Parathyroid adenoma (tissue), 2 donors: ENCODE results near the gene ATG2A.

Experiments used
- H2AFZ ChIP-seq: fragments of 300-600 bp; sonication (generic); one replicate; pipeline ENCODE4 v1.7.0; 2017; ENCODE audit warnings: antibody characterized with exemption, mild to moderate bottlenecking
- H3K27ac ChIP-seq: fragments of 300-600 bp; sonication (generic); one replicate; pipeline ENCODE4 v1.7.0; 2017
- H3K27me3 ChIP-seq: fragments of 300-600 bp; sonication (generic); one replicate; pipeline ENCODE4 v1.7.0; 2017; ENCODE audit warnings: low read length; ENCODE audit not compliant: control insufficient read depth, insufficient read depth
- H3K36me3 ChIP-seq: fragments of 300-600 bp; sonication (generic); one replicate; pipeline ENCODE4 v1.7.0; 2017; ENCODE audit warnings: low read length; ENCODE audit not compliant: control insufficient read depth, insufficient read depth
- H3K4me1 ChIP-seq: fragments of 300-600 bp; sonication (generic); one replicate; pipeline ENCODE4 v1.7.0; 2017; ENCODE audit warnings: control low read depth
- H3K4me2 ChIP-seq: fragments of 300-600 bp; sonication (generic); one replicate; pipeline ENCODE4 v1.7.0; 2017; ENCODE audit warnings: low read length
- H3K4me3 ChIP-seq: fragments of 300-600 bp; sonication (generic); one replicate; pipeline ENCODE4 v1.7.0; 2017; ENCODE audit warnings: low read depth, low read length
- H3K79me2 ChIP-seq: fragments of 300-600 bp; sonication (generic); one replicate; pipeline ENCODE4 v1.7.0; 2017; ENCODE audit warnings: control low read depth
- H3K9ac ChIP-seq: fragments of 300-600 bp; sonication (generic); one replicate; pipeline ENCODE4 v1.7.0; 2017; ENCODE audit warnings: mild to moderate bottlenecking
- H3K9me3 ChIP-seq: fragments of 300-600 bp; sonication (generic); one replicate; pipeline ENCODE4 v1.7.0; 2017; ENCODE audit warnings: low read length; ENCODE audit not compliant: control insufficient read depth
- TF ChIP-seq, protein P1 (sequence below): fragments of 300-600 bp; sonication (generic); IDR thresholded peaks from one replicate; pipeline ENCODE4 v1.7.0; 2017; ENCODE audit warnings: antibody characterized with exemption, mild to moderate bottlenecking
- donor health status: primary hyperparathyroidism.

ATG2A gene

DNA sequence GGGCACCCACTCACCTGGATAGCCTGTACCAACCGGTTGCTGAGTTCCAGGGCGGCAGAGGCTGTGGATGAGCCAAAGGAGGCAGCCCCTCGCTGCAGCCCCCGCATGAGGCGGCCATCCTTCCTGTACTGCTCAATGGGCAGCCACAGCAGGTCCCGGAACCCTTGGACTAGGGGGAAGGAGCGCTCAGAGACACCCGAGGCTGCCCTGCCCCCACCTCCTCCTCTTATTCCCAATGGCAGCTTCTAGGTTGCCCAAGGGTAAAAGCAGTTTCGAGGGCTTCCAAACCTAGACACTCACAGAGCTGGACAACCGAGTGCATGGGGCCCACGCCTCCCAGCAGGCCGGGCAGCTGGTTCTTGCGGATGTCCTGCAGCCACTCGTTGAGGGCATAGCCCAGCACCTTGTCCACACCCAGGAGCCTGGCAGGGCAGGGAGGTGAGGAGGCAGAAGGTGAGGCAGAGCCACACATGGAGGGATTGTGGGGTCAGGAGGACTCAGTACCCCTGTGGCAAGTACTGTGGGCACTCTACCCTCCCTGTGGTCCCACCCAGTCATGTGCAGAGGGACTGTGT is 20.5 kb downstream of the ATG2A start:
- Histone ChIP-seq H3K9ac (no peak overlapping the region), H3K79me2 (no peaks in the 10 kb centered on the region), H3K4me2 (no peak overlapping the region), H3K4me3 (no peak overlapping the region), H3K36me3 (no peaks in the 10 kb centered on the region), H2AFZ (no peak overlapping the region), H3K4me1 (no peaks in the 10 kb centered on the region), H3K27ac (no peak overlapping the region), H3K9me3 (no peaks in the 10 kb centered on the region), H3K27me3 (no peaks in the 10 kb centered on the region)
- TF ChIP-seq, protein P1, sequence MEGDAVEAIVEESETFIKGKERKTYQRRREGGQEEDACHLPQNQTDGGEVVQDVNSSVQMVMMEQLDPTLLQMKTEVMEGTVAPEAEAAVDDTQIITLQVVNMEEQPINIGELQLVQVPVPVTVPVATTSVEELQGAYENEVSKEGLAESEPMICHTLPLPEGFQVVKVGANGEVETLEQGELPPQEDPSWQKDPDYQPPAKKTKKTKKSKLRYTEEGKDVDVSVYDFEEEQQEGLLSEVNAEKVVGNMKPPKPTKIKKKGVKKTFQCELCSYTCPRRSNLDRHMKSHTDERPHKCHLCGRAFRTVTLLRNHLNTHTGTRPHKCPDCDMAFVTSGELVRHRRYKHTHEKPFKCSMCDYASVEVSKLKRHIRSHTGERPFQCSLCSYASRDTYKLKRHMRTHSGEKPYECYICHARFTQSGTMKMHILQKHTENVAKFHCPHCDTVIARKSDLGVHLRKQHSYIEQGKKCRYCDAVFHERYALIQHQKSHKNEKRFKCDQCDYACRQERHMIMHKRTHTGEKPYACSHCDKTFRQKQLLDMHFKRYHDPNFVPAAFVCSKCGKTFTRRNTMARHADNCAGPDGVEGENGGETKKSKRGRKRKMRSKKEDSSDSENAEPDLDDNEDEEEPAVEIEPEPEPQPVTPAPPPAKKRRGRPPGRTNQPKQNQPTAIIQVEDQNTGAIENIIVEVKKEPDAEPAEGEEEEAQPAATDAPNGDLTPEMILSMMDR, result no peak

DNA sequence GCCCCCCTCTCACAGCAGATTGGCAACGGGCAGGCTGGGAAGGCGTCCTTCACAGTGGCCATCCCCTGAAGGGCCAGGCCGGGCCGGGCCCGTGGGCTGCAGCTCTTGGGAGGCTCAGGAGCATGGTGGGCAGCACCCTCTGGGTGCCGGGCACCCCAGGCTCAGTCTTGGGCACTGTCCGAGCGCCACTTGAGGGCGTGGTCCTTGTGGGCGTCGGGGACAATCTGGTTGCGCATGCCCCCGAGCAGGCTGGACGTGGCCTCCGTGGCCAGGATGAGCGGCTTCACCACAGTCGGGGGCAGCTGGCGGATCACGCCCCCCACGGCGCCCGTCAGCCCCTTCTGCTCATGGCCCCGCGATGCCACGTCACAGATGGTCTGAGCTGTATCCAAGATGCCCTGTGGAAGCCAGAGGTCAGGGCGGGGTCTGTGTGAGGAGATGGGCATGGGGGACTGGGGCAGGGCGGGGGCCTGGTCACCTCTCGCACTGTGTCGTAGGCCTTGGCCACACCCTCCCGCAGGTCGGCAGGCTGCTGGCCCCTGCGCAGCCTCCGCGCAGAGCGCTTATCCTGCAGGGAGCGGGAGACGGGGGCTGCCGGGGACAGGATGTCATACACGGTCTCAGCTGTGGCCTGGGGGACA is 22.1 kb downstream of the ATG2A start:
- TF ChIP-seq, protein P1, result no peak
- no peak overlapping the region for H3K4me2 ChIP-seq
- no peak overlapping the region for H3K4me3 ChIP-seq
- no peaks in the 10 kb centered on the region for H3K9me3 ChIP-seq
- H3K4me1 ChIP-seq, result no peaks in the 10 kb centered on the region
- no peak overlapping the region for H3K27ac ChIP-seq
- H3K27me3 ChIP-seq, result no peaks in the 10 kb centered on the region
- H3K79me2 ChIP-seq, result no peaks in the 10 kb centered on the region
- H3K36me3 ChIP-seq, result no peaks in the 10 kb centered on the region
- no peak overlapping the region for H3K9ac ChIP-seq
- H2AFZ ChIP-seq, result no peak overlapping the region

DNA sequence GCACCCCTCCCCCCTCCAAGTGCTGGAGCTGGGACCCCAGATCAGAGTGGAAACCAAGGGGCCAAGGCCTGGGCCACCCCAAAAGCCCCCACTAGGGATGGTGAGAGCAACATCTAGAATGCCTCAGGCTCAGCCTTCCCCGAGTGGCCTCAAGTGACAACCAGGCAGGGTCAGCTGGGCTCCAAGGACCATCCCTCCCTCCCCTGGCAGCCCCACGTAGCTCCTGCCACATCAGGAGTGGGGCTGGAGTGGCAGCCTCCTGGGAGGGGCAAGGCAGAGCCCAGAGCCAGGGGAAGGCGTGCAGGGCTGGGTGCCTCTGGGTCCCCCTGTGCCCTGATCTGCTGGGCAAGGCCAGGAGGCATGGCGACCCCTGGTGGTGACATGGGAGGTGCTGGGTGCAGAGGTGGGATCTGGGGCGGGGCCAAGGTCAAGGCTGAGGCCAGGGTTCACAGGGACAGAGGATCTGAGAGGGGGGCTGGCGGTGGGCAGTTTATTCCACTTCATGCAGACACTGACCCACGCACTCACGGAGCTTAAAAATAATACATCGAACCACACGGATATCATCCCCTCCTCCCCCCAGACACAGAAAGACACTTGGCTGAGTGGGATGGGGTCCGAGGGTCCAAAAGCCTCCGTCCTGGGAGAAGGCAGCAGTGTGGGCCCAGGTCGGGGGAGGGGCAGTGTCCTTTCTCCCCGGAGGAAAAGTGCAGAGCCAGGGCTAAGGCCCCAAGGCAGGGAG is 22.8 kb downstream of the ATG2A start:
- TF ChIP-seq, protein P1, result peak; percentile 81
- Histone ChIP-seq H3K9me3 (no peaks in the 10 kb centered on the region), H3K4me3 (no peak overlapping the region), H3K4me2 (no peak overlapping the region), H3K27ac (no peak overlapping the region), H2AFZ (no peak overlapping the region), H3K4me1 (no peaks in the 10 kb centered on the region), H3K27me3 (no peaks in the 10 kb centered on the region), H3K36me3 (no peaks in the 10 kb centered on the region), H3K79me2 (no peaks in the 10 kb centered on the region), H3K9ac (no peak overlapping the region)

DNA sequence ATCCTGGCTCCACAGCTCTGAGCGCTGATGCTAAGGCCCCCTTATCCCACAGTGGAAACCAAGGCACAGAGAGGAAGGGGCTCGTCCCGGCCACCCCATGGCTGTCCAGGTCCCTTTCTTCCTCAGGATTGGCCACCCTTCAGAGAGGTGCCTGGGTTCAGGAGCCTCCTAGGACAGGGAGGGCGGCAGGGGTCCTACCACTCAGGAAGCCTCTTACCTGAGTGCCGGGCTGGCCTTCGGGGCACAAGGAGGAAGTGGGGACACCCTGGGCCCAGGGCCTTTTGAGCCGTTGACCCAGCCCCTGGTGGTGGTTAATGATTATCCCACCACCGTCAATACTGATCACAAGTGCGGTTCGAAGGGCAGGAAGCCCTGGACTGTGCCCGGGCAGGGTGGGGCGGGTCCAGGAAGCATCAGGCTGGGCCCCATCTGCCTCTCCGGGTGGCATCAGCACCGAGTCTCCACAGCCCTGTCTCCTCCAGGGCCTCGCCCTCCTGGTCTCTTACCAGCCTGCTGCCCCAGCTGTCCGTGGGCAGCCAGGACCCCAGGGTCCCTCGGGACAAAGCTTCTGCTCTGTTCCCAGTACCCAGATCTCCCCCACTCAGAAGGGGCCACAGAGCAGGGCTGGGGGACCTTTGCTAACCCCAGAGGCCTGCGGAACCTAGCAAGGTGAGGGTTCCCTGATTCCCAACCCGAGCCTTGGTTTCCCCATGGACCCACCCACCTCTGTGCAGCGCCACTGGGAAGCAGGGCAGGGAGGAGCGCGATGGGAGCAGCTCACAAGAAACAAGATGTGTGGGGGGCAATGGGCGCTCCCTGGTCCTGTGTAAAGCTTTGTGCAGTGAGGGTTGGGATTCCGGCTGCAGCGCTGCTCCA is 23.6 kb downstream of the ATG2A start:
- Histone ChIP-seq H3K27me3 (no peaks in the 10 kb centered on the region), H2AFZ (no peak overlapping the region), H3K36me3 (no peaks in the 10 kb centered on the region), H3K4me1 (no peaks in the 10 kb centered on the region), H3K27ac (no peak overlapping the region), H3K4me2 (no peak overlapping the region), H3K9ac (no peak overlapping the region), H3K9me3 (no peaks in the 10 kb centered on the region), H3K79me2 (no peaks in the 10 kb centered on the region), H3K4me3 (no peak overlapping the region)
- TF ChIP-seq, protein P1, result no peak
